PFSK-1 (cell line): ENCODE data around the gene LRBA.

Experiments used
- FOXP2 ChIP-seq: optimal IDR thresholded peaks from 2 replicates; pipeline ENCODE3; 2011; ENCODE audit warnings: borderline replicate concordance, control low read depth, inconsistent platforms; ENCODE audit not compliant: insufficient read depth; ENCODE audit errors: extremely low read length, extremely low read depth
- POLR2AphosphoS5 ChIP-seq: IDR thresholded peaks from 2 replicates; pipeline ENCODE4 v1.6.1; 2012; ENCODE audit warnings: low read depth, mild to moderate bottlenecking, control low read depth, low read length, moderate library complexity
- REST ChIP-seq, 2 experiments: IDR thresholded peaks; 2 replicates each; pipeline versions ENCODE4 v1.6.1 to v1.8.0; 2011 to 2012; ENCODE audit warnings: low read depth in 2 of 2, low read length in 2 of 2, control low read depth in 1 of 2, inconsistent platforms in 1 of 2, mild to moderate bottlenecking in 1 of 2, moderate library complexity in 1 of 2; ENCODE audit not compliant: insufficient read depth in 1 of 2
- SIN3A ChIP-seq: IDR thresholded peaks from 2 replicates; pipeline ENCODE4 v1.6.1; 2012; ENCODE audit warnings: mild to moderate bottlenecking, low read length, moderate library complexity, borderline replicate concordance; ENCODE audit not compliant: insufficient read depth
- TAF1 ChIP-seq: IDR thresholded peaks from 2 replicates; pipeline ENCODE4 v1.6.1; 2012; ENCODE audit warnings: low read length, control low read depth, borderline replicate concordance; ENCODE audit not compliant: insufficient read depth

GRCh38 chr4:150888217-150888616 lies 126.9 kb downstream of the LRBA start:
- no peak for TF ChIP-seq REST (IDR thresholded peaks at IDR 0.05; ENCODE audit: insufficient read depth in 1 of 2, low read depth in 2 of 2, low read length in 2 of 2)
- TF ChIP-seq POLR2AphosphoS5, result no peak
- no peak for TF ChIP-seq TAF1
- TF ChIP-seq SIN3A, result no peak
- no peak for TF ChIP-seq FOXP2
